ENCODE data around the gene FKBP2. TPM values are rescaled to one million over a fixed set of nuclear protein-coding genes. Genes with fewer than 3 reads are reported as not detected.

FKBP2 gene
- polyA plus RNA-seq, 1 experiment: 29.9 TPM

GRCh38 chr11:64232182-64232966 lies 8.5 kb upstream of the FKBP2 start:
- no peak overlapping the region for H3K27ac ChIP-seq (ENCODE audit: low read depth, low read length)
- H3K27me3 ChIP-seq (ENCODE audit: control insufficient read depth, insufficient read depth, low read length): no peaks in the 10 kb centered on the region
- ChIA-PET POLR2A (interaction anchor here (0.5 to 1.4 kb wide), 2 partner anchors 9 to 14 kb away, joined by 3 to 4 read pairs; partner anchors contain the start of genes FKBP2 and PPP1R14B), CTCF (interaction anchor here (2.1 kb wide), 1 partner anchor 69 kb away, joined by 6 read pairs; no protein-coding TSS in a partner anchor)
- no peak overlapping the region for H3K4me3 ChIP-seq (ENCODE audit: low read depth, low read length)
- DNase-seq (ENCODE audit: low read depth, low spot score): no peak
- TF ChIP-seq CTCF (IDR thresholded peaks at IDR 0.05; ENCODE audit: low read depth, low read length): no peak
- H3K9me3 ChIP-seq (ENCODE audit: control insufficient read depth, insufficient read depth, low read length): no peaks in the 10 kb centered on the region

- no peak overlapping the region for H3K4me3 ChIP-seq (ENCODE audit: low read depth, low read length)
- no peak for TF ChIP-seq CTCF (IDR thresholded peaks at IDR 0.05; ENCODE audit: low read depth, low read length)
- H3K27me3 ChIP-seq (ENCODE audit: control insufficient read depth, insufficient read depth, low read length): no peaks in the 10 kb centered on the region
- no peak for DNase-seq (ENCODE audit: low read depth, low spot score)
- H3K9me3 ChIP-seq (ENCODE audit: control insufficient read depth, insufficient read depth, low read length): no peaks in the 10 kb centered on the region
- H3K27ac ChIP-seq (ENCODE audit: low read depth, low read length): no peak overlapping the region
- ChIA-PET POLR2A (interaction anchor here (0.6 to 0.7 kb wide), 2 partner anchors 31 to 68 kb away, joined by 3 to 4 read pairs; no protein-coding TSS in a partner anchor), CTCF (interaction anchor here (2.1 kb wide), 1 partner anchor 68 kb away, joined by 6 read pairs; no protein-coding TSS in a partner anchor)
Measured at GRCh38 chr11:64232967-64233315, 8.0 kb upstream of the FKBP2 start.

GRCh38 chr11:64233913-64234586 lies 6.8 kb upstream of the FKBP2 start, which contains the start of gene VEGFB:
TSS of gene VEGFB (plus strand) at chr11:64234584. CDS start at chr11:64234834, 250 bp downstream.
- Histone ChIP-seq H3K4me3 (ENCODE audit: low read depth, low read length) (peak within 1 kb of the TSS; percentile 66), H3K27ac (ENCODE audit: low read depth, low read length) (no peak within 1 kb of the TSS), H3K9me3 (ENCODE audit: control insufficient read depth, insufficient read depth, low read length) (no peaks in the 10 kb centered on the region), H3K27me3 (ENCODE audit: control insufficient read depth, insufficient read depth, low read length) (no peaks in the 10 kb centered on the region)
- POLR2A ChIA-PET: no interaction called here
- DNase-seq (ENCODE audit: low read depth, low spot score): no peak
- no peak for TF ChIP-seq CTCF (IDR thresholded peaks at IDR 0.05; ENCODE audit: low read depth, low read length)
- CTCF ChIA-PET: interaction anchor here (2.1 kb wide), 1 partner anchor 67 kb away, joined by 6 read pairs; no protein-coding TSS in a partner anchor

GRCh38 chr11:64234647-64235379 lies 6.1 kb upstream of the FKBP2 start:
- Histone ChIP-seq H3K4me3 (ENCODE audit: low read depth, low read length) (peak overlapping the region; percentile 66), H3K27ac (ENCODE audit: low read depth, low read length) (no peak overlapping the region), H3K9me3 (ENCODE audit: control insufficient read depth, insufficient read depth, low read length) (no peaks in the 10 kb centered on the region), H3K27me3 (ENCODE audit: control insufficient read depth, insufficient read depth, low read length) (no peaks in the 10 kb centered on the region)
- no peak for TF ChIP-seq CTCF (IDR thresholded peaks at IDR 0.05; ENCODE audit: low read depth, low read length)
- DNase-seq (ENCODE audit: low read depth, low spot score): no peak
- CTCF ChIA-PET: no interaction called here
- POLR2A ChIA-PET: no interaction called here

All from AG04450 (cell line).